Frontal cortex (tissue), 4 donors: ENCODE data around the gene ELAVL1. TPM values are rescaled to one million over a fixed set of nuclear protein-coding genes. Genes with fewer than 3 reads are reported as not detected.
"Not testable (repeated sequence)": the region's sequence is repeated elsewhere in the genome, so short reads cannot be mapped to it uniquely, and the experiment has no call there.

Experiments used
- DNase-seq, 2 donors: peaks; one replicate each; pipeline ENCODE4 v3.0.0; 2012; ENCODE audit warnings: low spot score in 2 of 2
- FAIRE-seq: peaks from 2 replicates; lab custom pipeline; 2012; peaks lifted over from hg19 to GRCh38; lab: Jason Lieb, UNC
- total RNA-seq: library from RNA; depleted of rRNA; stranded (reverse); fragments of >200 nt; gene quantifications from one replicate; pipeline ENCODE4 v1.2.3, GENCODE V29; 2014
- donor health status: control.
- donor health status: control.
- donor health status: control.

Gene ELAVL1
- total RNA-seq, result 14.3 TPM

- FAIRE-seq, result no peak
- peak; percentile 95 to 98 for DNase-seq
Measured at GRCh38 chr19:8005534-8006256, at the start of gene ELAVL1. Gene ELAVL1 (minus strand): TSS chr19:8005641. CDS start chr19:7991815, 13,826 bp downstream.

DNA sequence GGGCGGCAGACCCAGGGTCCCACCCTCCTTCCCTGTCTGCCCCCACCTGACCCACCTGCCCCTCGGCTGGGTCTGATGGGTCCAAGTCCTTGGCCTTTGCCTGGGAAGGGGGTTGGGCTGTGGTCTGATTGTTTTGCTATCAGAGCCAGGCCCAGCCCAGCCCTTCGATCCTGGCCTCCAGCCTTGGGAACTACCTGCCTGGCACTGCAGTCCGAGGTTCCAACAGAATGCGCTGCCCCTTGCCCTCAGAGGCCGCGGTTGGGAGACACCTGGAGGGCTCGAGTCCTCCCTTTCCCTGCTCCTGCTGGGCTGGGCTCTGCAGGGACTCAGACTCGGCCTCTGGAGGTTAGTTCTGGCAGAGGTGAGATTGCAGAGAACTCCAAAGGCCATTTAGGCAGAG is 48.7 kb upstream of the ELAVL1 start:
- FAIRE-seq, result no peak

DNA sequence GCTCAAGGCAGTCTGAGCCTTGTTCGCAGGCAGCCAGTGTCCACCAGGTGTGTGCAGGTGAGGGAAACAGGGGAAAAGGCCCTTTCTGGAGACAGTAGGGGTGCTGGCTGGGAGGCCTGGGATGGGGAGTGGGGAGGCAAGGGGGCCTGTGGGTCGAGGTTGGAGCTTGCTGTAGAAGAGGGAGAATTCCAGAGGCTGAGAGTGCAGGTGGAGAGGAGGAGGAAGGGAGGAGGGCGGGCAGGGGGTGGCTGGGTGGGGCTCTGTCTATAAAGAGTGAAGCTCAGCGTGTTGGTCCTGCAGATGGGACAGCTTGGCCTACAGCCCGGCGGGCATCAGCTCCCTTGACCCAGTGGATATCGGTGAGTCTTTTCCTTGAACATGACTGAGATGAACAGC is 47.0 kb upstream of the ELAVL1 start, which contains the start of gene CCL25:
Gene CCL25, plus strand, starts transcription at position 297 of the 396 bp plus-strand sequence. CDS start 290 bp downstream, outside the sequence.
- DNase-seq (no peak), FAIRE-seq (no peak)

More for the DNA sequence above, 48.7 kb upstream of the ELAVL1 start:
- no peak for DNase-seq

- peak; percentile 60 to 81 for DNase-seq
- no peak for FAIRE-seq
Measured at GRCh38 chr19:8050274-8051096, 45.0 kb upstream of the ELAVL1 start.

GRCh38 chr19:8046569-8047165 is 41.2 kb upstream of the ELAVL1 start:
- FAIRE-seq, result no peak
- DNase-seq, result no peak

DNA sequence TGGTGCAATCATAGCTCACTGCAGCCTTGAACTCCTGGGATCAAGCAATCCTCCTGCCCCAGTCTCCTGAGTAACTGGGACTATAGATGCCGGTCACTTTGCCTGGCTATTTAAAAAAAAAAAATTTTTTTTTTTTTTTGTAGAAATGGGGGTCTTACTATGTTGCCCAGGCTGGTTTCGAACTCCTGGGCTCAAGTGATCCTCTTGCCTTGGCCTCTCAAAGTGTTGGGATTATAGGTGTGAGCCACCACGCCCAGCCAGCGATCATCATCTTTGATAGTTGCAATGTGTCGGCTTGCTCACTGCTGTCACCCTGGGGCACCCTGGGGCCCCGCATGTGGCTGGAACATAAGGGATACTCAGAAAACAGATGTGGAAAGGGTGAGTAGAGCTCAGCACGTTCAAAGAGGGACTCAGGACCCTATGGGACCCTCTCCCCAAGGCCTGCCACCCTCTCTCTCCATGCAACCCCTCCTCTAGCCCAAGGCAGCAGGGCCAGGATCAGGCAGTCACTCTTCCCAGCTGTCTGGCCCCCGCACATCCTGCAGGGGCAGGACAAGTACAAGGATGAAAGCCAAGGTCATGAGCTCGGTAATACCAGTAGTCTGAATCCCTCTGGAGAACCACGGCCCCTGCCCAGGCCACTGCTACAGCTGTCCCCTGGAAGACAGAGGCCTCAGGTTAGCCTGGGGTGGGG is 40.6 kb upstream of the ELAVL1 start:
- DNase-seq (no peak), FAIRE-seq (no peak)

DNA sequence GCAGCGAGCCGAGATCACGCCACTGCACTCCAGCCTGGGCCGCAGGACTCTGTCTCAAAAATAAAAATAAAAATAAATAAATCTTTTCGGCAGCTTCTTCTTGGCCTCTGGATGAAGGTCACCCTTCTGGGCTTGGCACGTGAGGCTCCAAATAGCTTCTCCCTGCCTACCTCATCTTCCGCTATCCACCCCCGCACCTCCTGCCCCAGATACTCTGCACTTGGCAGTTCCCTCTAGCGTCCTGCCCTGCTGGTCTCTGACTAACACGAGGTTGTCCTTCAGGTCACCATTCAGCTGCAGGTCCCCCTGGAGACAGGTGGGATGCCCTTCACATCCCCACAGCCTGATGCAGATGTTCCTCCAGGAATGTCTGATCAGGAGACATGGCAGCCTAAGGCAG is 38.6 kb upstream of the ELAVL1 start:
- no peak for FAIRE-seq

GRCh38 chr19:8042900-8043299 is 37.5 kb upstream of the ELAVL1 start:
- FAIRE-seq, result no peak
- no peak for DNase-seq

More for the DNA sequence above, 38.6 kb upstream of the ELAVL1 start:
- no peak for DNase-seq

- no peak for FAIRE-seq
- no peak for DNase-seq
Measured at GRCh38 chr19:8041531-8041931, 36.1 kb upstream of the ELAVL1 start.

- DNase-seq (no peak), FAIRE-seq (no peak)
Measured at GRCh38 chr19:8039231-8039630, 33.8 kb upstream of the ELAVL1 start.

DNA sequence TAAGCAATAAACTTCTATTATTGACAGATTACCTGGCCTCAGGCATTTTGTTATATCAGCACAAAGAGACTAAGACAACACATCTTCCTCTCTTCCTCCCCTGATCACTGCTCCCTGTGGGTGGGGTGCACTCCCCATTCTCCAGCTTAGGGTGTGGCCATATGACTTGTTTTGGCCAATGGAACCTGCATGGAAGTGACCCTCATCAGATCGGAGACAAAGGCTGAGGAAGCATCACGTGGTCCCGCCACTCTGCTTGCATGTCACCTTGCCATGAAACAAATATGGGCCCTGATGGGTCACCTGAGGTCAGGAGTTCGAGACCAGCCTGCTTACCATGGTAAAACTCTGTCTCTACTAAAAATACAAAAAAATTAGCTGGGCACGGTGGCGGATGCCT is 33.4 kb upstream of the ELAVL1 start:
- FAIRE-seq (no peak), DNase-seq (no peak)

DNA sequence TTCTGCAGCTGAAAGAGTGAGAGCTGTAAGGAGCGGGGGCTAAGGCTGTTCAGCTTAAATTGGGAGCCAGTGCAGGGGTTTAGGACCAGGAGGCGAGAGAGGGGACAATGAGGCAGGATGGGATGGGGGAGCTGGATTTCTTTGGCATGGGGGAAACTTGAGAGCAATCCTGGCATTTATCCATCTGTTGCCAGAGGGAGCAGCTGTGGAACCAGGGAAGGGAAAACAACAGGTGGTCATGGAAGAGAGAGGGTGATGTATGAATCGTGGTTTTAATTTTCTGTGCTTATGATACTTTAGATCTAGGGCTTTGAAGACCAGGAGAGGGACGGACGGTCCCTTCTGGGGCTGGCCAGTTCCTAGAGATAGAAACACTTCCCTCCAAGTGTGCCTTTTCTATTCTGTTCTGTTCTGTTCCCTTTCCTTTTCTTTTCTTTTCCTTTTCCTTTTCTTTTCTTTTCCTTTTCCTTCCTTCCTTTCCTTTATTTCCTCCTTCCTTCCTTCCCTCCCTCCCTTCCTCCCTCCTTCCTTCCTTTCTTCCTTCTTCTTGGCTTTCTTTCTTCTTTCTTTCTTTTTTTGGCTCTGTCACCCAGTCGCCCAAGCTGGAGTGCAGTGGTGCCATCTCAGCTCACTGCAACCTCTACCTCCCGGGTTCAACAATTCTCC is 31.1 kb upstream of the ELAVL1 start:
- DNase-seq, result no peak
- FAIRE-seq, result no peak

- no peak for FAIRE-seq
- no peak for DNase-seq
Measured at GRCh38 chr19:8034178-8034525, 28.7 kb upstream of the ELAVL1 start.

- DNase-seq, FAIRE-seq: not testable (repeated sequence)
Measured at GRCh38 chr19:8033287-8034177, 28.1 kb upstream of the ELAVL1 start.

GRCh38 chr19:8030960-8031359 is 25.5 kb upstream of the ELAVL1 start:
- DNase-seq (no peak), FAIRE-seq (no peak)

DNA sequence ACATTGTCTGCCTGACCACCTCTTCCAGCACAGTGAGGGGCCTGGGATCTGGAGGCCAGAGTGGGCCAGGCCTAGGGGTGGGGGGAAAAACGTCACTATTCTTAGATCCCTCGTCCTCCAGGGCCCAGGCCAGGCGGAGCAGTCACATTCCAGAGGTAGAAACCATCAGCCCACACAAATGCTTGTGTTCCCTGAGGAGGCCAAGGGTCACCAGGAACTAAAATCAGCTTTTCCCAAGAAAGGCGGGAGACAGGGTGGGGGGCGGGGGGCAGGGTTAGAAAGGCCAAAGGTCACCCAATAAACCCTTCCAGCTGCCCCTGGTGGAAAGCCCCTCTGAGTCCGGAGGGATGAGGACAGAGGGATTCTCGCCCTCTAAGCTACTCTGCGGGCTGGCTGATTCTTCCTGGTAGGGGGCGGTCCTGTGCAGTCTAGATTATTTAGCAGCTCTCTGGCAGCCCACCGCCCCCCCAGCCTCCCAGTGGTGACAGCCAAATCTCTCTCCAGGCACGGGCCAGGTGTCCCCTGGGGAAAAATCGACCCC is 23.6 kb upstream of the ELAVL1 start:
- DNase-seq (no peak), FAIRE-seq (no peak)

DNA sequence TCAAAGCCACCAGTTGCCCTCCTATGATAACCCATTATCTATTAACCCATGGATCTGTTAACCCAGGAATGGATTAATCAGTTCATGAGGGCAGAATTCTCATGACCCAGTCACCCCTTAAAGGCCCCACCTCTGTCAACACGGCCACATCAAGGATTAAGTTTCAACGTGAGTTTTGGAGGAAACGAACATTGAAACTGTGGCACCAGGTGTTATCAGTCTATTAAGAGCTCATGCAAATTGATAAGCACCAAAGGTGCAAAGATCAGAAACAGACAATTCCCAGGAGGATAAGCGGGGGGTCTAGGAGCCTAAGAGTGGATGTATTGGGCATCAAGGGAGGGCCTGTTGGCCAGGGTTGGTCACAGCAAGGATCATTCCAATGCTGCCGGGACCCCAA is 19.9 kb upstream of the ELAVL1 start:
- no peak for DNase-seq
- no peak for FAIRE-seq

GRCh38 chr19:8024256-8024655 is 18.8 kb upstream of the ELAVL1 start:
- FAIRE-seq, DNase-seq: not testable (repeated sequence)
